K562 (cell line): ENCODE results near the gene HSPB8. TPM values are rescaled to one million over a fixed set of nuclear protein-coding genes. Genes with fewer than 3 reads are reported as not detected.

ENCODE experiments used
- HCFC1 ChIP-seq: IDR thresholded peaks from 2 replicates; pipeline ENCODE4 v1.6.1; 2012; ENCODE audit warnings: low read depth, low read length, improper control_type of control experiment
- HEY1 ChIP-seq: fragments of 250-450 bp; sonication (Bioruptor Pico); IDR thresholded peaks from 2 replicates; pipeline ENCODE4 v1.5.0; 2020; ENCODE audit warnings: mild to moderate bottlenecking, moderate library complexity, borderline replicate concordance
- MYNN ChIP-seq, 2 experiments: sonication (generic); formaldehyde crosslinking in 1 of 2; IDR thresholded peaks; 2 replicates each; pipeline versions ENCODE4 v1.5.0 to v1.6.1; 2016 to 2020; ENCODE audit warnings: antibody characterized with exemption in 1 of 2, missing genetic modification reagents in 1 of 2
- SP1 ChIP-seq: sonication (generic); formaldehyde crosslinking; IDR thresholded peaks from 2 replicates; pipeline ENCODE4 v1.8.1; 2022; ENCODE audit warnings: mild to moderate bottlenecking, missing genetic modification reagents
- SUPT5H ChIP-seq: fragments of 450-650 bp; IDR thresholded peaks from 2 replicates; pipeline ENCODE4 v1.6.1; 2016
- ZBTB40 ChIP-seq, 2 experiments: fragments of 450-650 bp in 1 of 2; sonication (generic) in 1 of 2; formaldehyde crosslinking in 1 of 2; IDR thresholded peaks; 2 replicates each; pipeline versions ENCODE4 v1.7.1 to v1.9.0; 2016 to 2022; ENCODE audit warnings: inconsistent platforms in 1 of 2, mild to moderate bottlenecking in 1 of 2, missing genetic modification reagents in 1 of 2
- ZNF655 ChIP-seq: fragments of 250-450 bp; sonication (Bioruptor Pico); IDR thresholded peaks from 2 replicates; pipeline ENCODE4 v1.5.0; 2021
- ZNF764 ChIP-seq: fragments of 250-450 bp; sonication (Bioruptor Pico); IDR thresholded peaks from 2 replicates; pipeline ENCODE4 v1.4.0; 2020; ENCODE audit warnings: low read depth, mild to moderate bottlenecking, moderate library complexity
- polyA plus RNA-seq, 8 experiments: library from polyadenylated mRNA; depleted of rRNA in 4 of 8; stranded (reverse) in 5 of 8; unstranded in 3 of 8; fragments of >200 nt; fragmentation: Nextera tagmentation in 2 of 8; fragmentation: Illumina TruSeq in 1 of 8; extraction: Ambion mirVana in 2 of 8; extraction: Trizol in 1 of 8; gene quantifications; 2 replicates each; pipeline versions ENCODE4 v1.2.1 to v1.2.3, GENCODE V29; 2011 to 2014; ENCODE audit warnings: inconsistent platforms in 1 of 8, missing spikeins in 1 of 8
- total RNA-seq, 7 experiments: library from RNA; depleted of rRNA in 6 of 7; stranded (reverse); fragments of >200 nt in 6 of 7; fragmentation: Illumina TruSeq in 2 of 7; extraction: Trizol in 2 of 7; gene quantifications; 2 replicates each; pipeline versions ENCODE4 v1.2.1 to v1.2.3, GENCODE V29; 2011 to 2021; ENCODE audit warnings: low replicate concordance in 1 of 7

Gene HSPB8
- total and polyA plus RNA-seq, 9 of the 15 experiments (the other 6 are each of a cell fraction or from before 2014, with no cell fraction given) = 0.13 TPM; not detected in 8

DNA sequence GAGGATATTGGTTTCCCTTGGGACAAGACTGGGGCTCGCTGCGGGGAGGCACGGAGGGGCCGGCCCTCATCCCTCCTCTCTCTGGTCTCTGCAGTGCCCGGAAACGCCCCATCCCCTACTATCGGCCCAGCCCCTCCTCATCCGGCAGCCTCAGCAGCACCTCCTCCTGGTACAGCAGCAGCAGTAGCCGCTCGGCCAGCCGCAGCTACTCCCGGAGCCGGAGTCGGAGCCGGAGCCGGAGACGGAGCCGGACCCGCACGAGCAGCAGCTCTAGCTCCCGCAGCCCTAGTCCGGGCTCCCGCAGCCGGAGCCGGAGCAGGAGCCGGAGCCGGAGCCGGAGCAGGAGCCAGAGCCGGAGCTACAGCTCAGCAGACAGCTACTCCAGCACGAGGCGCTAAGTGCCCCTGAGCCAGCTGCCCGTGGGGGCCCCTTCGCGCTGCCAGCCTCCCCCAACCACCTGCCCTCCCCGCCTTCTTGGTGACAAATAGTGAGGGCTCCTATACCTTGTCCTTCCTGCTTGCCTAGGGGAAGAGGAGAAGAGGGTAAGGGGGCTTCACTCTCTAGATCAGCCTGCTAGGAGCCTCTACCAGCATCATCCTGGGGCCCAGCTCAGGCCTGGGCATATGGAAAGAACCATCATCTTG lies 22.2 kb upstream of the HSPB8 start (continued):
- TF ChIP-seq ZBTB40 (IDR thresholded peaks at IDR 0.05) = peak; percentile 57; the same call in 1 of the 2 replicates
- TF ChIP-seq ZBTB40 (CRISPR knock-in tag; IDR thresholded peaks at IDR 0.05) = no peak
- peak; percentile 99 for TF ChIP-seq ZNF764 (CRISPR knock-in tag)
- TF ChIP-seq MYNN (IDR thresholded peaks at IDR 0.05) = 0 out of 2 replicates have a peak, but pooled peaks have one; percentile 3
- no peak for TF ChIP-seq MYNN (CRISPR knock-in tag; IDR thresholded peaks at IDR 0.05)
- TF ChIP-seq HEY1 (CRISPR knock-in tag) = no peak
- no peak for TF ChIP-seq SUPT5H
- no peak for TF ChIP-seq ZNF655 (CRISPR knock-in tag)
- no peak for TF ChIP-seq SP1 (CRISPR knock-in tag)
- TF ChIP-seq HCFC1 = no peak
- TF ChIP-seq, all 486 proteins: peak for 5
